Liver (tissue), 9 donors: ENCODE data around the gene FAXC. TPM values are rescaled to one million over a fixed set of nuclear protein-coding genes. Genes with fewer than 3 reads are reported as not detected.

Source experiments
- DNase-seq: peaks from one replicate; pipeline ENCODE4 v3.0.0-alpha.2; 2017; ENCODE audit warnings: low spot score
- H3K27ac ChIP-seq, 2 donors: one replicate each; pipeline ENCODE4 v1.7.0; 2013; ENCODE audit warnings: inconsistent platforms in 2 of 2, low read length in 2 of 2, control low read depth in 1 of 2, low read depth in 1 of 2, mild to moderate bottlenecking in 1 of 2
- H3K27me3 ChIP-seq, 4 donors: one replicate each; pipeline versions ENCODE4 v1.6.1 to v1.7.0; 2013; ENCODE audit warnings: low read length in 3 of 4, inconsistent platforms in 1 of 4, mild to moderate bottlenecking in 1 of 4, moderate library complexity in 1 of 4; ENCODE audit not compliant: control insufficient read depth in 4 of 4, insufficient read depth in 4 of 4
- H3K36me3 ChIP-seq, 4 donors: one replicate each; pipeline versions ENCODE4 v1.6.1 to v1.7.0; 2013; ENCODE audit warnings: low read length in 3 of 4, mild to moderate bottlenecking in 3 of 4, low read depth in 1 of 4, moderate library complexity in 1 of 4; ENCODE audit not compliant: control insufficient read depth in 4 of 4, insufficient read depth in 3 of 4
- H3K4me1 ChIP-seq, 4 donors: one replicate each; pipeline versions ENCODE4 v1.6.1 to v1.7.0; 2013; ENCODE audit warnings: low read length in 3 of 4, mild to moderate bottlenecking in 3 of 4, moderate library complexity in 1 of 4; ENCODE audit not compliant: control insufficient read depth in 4 of 4, insufficient read depth in 4 of 4
- H3K4me3 ChIP-seq, 3 donors: one replicate each; pipeline versions ENCODE4 v1.6.1 to v1.7.0; 2013; ENCODE audit warnings: low read length in 3 of 3, control low read depth in 1 of 3, low read depth in 1 of 3, mild to moderate bottlenecking in 1 of 3
- H3K9ac ChIP-seq, 2 donors: one replicate each; pipeline ENCODE4 v1.7.0; 2013; ENCODE audit warnings: low read length in 2 of 2, mild to moderate bottlenecking in 2 of 2, moderate library complexity in 2 of 2, control low read depth in 1 of 2, low read depth in 1 of 2
- H3K9me3 ChIP-seq, 4 donors: one replicate each; pipeline versions ENCODE4 v1.6.1 to v1.7.0; 2013; ENCODE audit warnings: low read length in 3 of 4; ENCODE audit not compliant: control insufficient read depth in 4 of 4
- CTCF ChIP-seq: fragments of 150-350 bp; IDR thresholded peaks from 2 replicates; pipeline ENCODE4 v1.5.1; 2017; ENCODE audit warnings: improper control_type of control experiment, low read depth, low read length; ENCODE audit not compliant: missing input control
- EGR1 ChIP-seq, 2 donors: IDR thresholded peaks; 2 replicates each; pipeline ENCODE4 v1.6.1; 2016 to 2018; ENCODE audit warnings: antibody characterized with exemption in 2 of 2, low read depth in 2 of 2
- FOXA1 ChIP-seq: IDR thresholded peaks from 2 replicates; pipeline ENCODE4 v1.6.1; 2016; ENCODE audit warnings: antibody characterized with exemption
- FOXA2 ChIP-seq: IDR thresholded peaks from 2 replicates; pipeline ENCODE4 v1.6.1; 2016; ENCODE audit warnings: antibody characterized with exemption
- GABPA ChIP-seq, 2 donors: IDR thresholded peaks in 1 of 2; conservative IDR thresholded peaks in 1 of 2; 2 replicates each; pipeline ENCODE4 v1.6.1; 2016; ENCODE audit warnings: antibody characterized with exemption in 2 of 2, mild to moderate bottlenecking in 1 of 2, moderate library complexity in 1 of 2
- HNF4A ChIP-seq, 2 donors: conservative IDR thresholded peaks; 2 replicates each; pipeline ENCODE4 v1.6.1; 2016; ENCODE audit warnings: antibody characterized with exemption in 2 of 2, mild to moderate bottlenecking in 2 of 2
- NR2F2 ChIP-seq: IDR thresholded peaks from 2 replicates; pipeline ENCODE4 v1.6.1; 2016; ENCODE audit warnings: antibody characterized with exemption
- RAD21 ChIP-seq, 2 donors: IDR thresholded peaks; 2 replicates each; pipeline ENCODE4 v1.6.1; 2016; ENCODE audit warnings: antibody characterized with exemption in 2 of 2, mild to moderate bottlenecking in 2 of 2
- REST ChIP-seq: IDR thresholded peaks from 2 replicates; pipeline ENCODE4 v1.6.1; 2016; ENCODE audit warnings: antibody characterized with exemption, mild to moderate bottlenecking
- RXRA ChIP-seq, 2 donors: IDR thresholded peaks; 2 replicates each; pipeline ENCODE4 v1.6.1; 2017 to 2018; ENCODE audit warnings: antibody characterized with exemption in 2 of 2, mild to moderate bottlenecking in 1 of 2
- SP1 ChIP-seq: IDR thresholded peaks from 2 replicates; pipeline ENCODE4 v1.6.1; 2018; ENCODE audit warnings: antibody characterized with exemption, mild to moderate bottlenecking
- YY1 ChIP-seq: IDR thresholded peaks from 2 replicates; pipeline ENCODE4 v1.6.1; 2016; ENCODE audit warnings: antibody characterized with exemption, mild to moderate bottlenecking
- ZBTB33 ChIP-seq: IDR thresholded peaks from 2 replicates; pipeline ENCODE4 v1.6.1; 2016; ENCODE audit warnings: antibody characterized with exemption
- WGBS: extraction: QIAGEN DNeasy Blood & Tissue Kit; methylation state at CpG from one replicate; pipeline ENCODE4 v1.1.7; 2013; 5-methylcytosine and 5-hydroxymethylcytosine counted together
- polyA plus RNA-seq, 2 donors: library from polyadenylated mRNA; stranded (reverse) in 1 of 2; unstranded in 1 of 2; fragments of 200-250 nt in 1 of 2; fragments of >200 nt in 1 of 2; fragmentation: Nextera tagmentation in 1 of 2; extraction: Ambion mirVana in 1 of 2; gene quantifications; one replicate each; pipeline versions ENCODE4 v1.2.1 to v1.2.3, GENCODE V29; 2013 to 2015
- total RNA-seq, 2 donors: library from RNA; depleted of rRNA; stranded (reverse); fragments of >200 nt; gene quantifications; one replicate each; pipeline ENCODE4 v1.2.3, GENCODE V29; 2014
- donor health status: healthy.
- donor health status: healthy.
- donor health status: healthy.
- donor health status: healthy.
- donor health status: healthy.

FAXC gene
- total and polyA plus RNA-seq, 4 donors = under 0.01 to 0.14 TPM; not detected in 2

- TF ChIP-seq REST (no peak), NR2F2 (no peak), CTCF (no peak)
Observed at GRCh38 chr6:99288668-99289067, 60.8 kb downstream of the FAXC start (continued).

GRCh38 chr6:99287523-99287922 is 62.0 kb downstream of the FAXC start:
- Histone ChIP-seq H3K9ac (no peak overlapping the region), H3K9me3 (no peaks in the 10 kb centered on the region), H3K36me3 (no peaks in the 10 kb centered on the region), H3K27me3 (no peaks in the 10 kb centered on the region), H3K4me1 (no peaks in the 10 kb centered on the region), H3K4me3 (no peak overlapping the region), H3K27ac (no peak overlapping the region)
- TF ChIP-seq RXRA (IDR thresholded peaks at IDR 0.05) (no peak), NR2F2 (no peak), SP1 (no peak), FOXA2 (no peak), EGR1 (IDR thresholded peaks at IDR 0.05; ENCODE audit: low read depth in 2 of 2) (no peak), CTCF (no peak), HNF4A (conservative IDR thresholded peaks at IDR 0.05) (no peak), GABPA (IDR thresholded peaks at IDR 0.05 in 1 of 2, conservative IDR thresholded peaks at IDR 0.05 in 1 of 2) (no peak), ZBTB33 (no peak), YY1 (no peak), REST (no peak), FOXA1 (no peak), RAD21 (IDR thresholded peaks at IDR 0.05) (no peak)
- 73% methylated on average over 2 of the region's 2 CpGs for WGBS
- DNase-seq = no peak
